Measurements from ENCODE around the gene LRP1B. TPM values are rescaled to one million over a fixed set of nuclear protein-coding genes. Genes with fewer than 3 reads are reported as not detected.

The LRP1B gene
- total and polyA plus RNA-seq, 2 of the 8 experiments (the other 6 are each of a cell fraction or from before 2014, with no cell fraction given), result 0.03 TPM; not detected in 1

DNA sequence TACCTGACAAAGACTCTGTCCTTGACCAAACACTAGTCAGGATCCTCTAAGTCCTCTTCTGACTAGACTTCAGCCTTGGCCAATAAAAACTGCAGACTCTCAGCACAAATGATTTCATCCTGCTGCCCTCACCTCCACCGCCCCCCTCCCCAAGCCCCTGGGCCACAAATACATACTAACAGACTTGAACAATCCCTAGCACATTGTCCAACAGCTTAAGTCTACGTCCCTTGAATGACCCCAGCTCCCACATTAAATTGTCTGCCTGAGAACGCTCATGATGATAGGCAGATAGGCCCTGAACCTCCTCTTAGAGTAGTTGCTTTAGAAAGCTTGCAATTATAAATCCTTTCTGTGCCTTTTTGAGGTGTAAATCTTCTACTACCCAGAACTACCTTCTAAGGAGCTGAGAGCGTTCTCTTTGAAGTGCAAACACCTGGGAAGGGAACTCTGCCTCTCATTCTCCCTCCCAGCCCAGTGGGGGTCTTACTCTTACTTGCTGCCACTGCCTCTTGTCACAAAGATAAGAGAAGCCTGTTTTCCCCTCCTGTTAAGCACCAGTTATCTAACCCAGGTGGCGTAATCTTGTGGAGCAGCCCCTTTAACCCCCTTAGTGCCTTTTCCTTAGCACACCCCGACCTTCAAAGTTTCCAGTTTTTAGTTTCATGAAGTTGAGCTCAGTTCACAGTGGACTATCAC is 1225.6 kb downstream of the LRP1B start (continued):
- TF ChIP-seq, protein P1, sequence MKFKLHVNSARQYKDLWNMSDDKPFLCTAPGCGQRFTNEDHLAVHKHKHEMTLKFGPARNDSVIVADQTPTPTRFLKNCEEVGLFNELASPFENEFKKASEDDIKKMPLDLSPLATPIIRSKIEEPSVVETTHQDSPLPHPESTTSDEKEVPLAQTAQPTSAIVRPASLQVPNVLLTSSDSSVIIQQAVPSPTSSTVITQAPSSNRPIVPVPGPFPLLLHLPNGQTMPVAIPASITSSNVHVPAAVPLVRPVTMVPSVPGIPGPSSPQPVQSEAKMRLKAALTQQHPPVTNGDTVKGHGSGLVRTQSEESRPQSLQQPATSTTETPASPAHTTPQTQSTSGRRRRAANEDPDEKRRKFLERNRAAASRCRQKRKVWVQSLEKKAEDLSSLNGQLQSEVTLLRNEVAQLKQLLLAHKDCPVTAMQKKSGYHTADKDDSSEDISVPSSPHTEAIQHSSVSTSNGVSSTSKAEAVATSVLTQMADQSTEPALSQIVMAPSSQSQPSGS (IDR thresholded peaks at IDR 0.05; ENCODE audit: low read length), result no peak
- TF ChIP-seq, protein P2, sequence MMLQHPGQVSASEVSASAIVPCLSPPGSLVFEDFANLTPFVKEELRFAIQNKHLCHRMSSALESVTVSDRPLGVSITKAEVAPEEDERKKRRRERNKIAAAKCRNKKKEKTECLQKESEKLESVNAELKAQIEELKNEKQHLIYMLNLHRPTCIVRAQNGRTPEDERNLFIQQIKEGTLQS (IDR thresholded peaks at IDR 0.05; ENCODE audit: insufficient read depth, low read depth, low read length), result no peak
- TF ChIP-seq SAP30 (IDR thresholded peaks at IDR 0.05; ENCODE audit: insufficient read depth, insufficient replicate concordance, low read length) (no peak), TEAD4 (IDR thresholded peaks at IDR 0.05; ENCODE audit: low read depth, low read length) (0 out of 2 replicates have a peak, but pooled peaks have one; percentile 1), RFX5 (IDR thresholded peaks at IDR 0.05; ENCODE audit: borderline replicate concordance, low read depth, low read length) (no peak), POLR2A (IDR thresholded peaks at IDR 0.05; ENCODE audit: control extremely low read depth in 1 of 2, low read depth in 2 of 2, low read length in 2 of 2) (no peak), RNF2 (IDR thresholded peaks at IDR 0.05; ENCODE audit: borderline replicate concordance, low read depth, low read length, missing control alignments, poor library complexity, severe bottlenecking) (no peak), CREB1 (IDR thresholded peaks at IDR 0.05) (no peak), SP4 (IDR thresholded peaks at IDR 0.05; ENCODE audit: low read length) (no peak), BRCA1 (IDR thresholded peaks at IDR 0.05; ENCODE audit: low read depth, low read length) (no peak), SUZ12 (IDR thresholded peaks at IDR 0.05; ENCODE audit: low read length) (no peak), RBBP5 (IDR thresholded peaks at IDR 0.05; ENCODE audit: borderline replicate concordance, low read depth, low read length) (no peak), EZH2 (IDR thresholded peaks at IDR 0.05; ENCODE audit: low read depth, low read length, severe bottlenecking) (no peak), TCF12 (IDR thresholded peaks at IDR 0.05; ENCODE audit: low read depth, low read length) (peak; percentile 80), KDM5A (IDR thresholded peaks at IDR 0.05; ENCODE audit: low read length) (no peak), FOSL1 (IDR thresholded peaks at IDR 0.05; ENCODE audit: insufficient read depth, low read depth, low read length) (no peak), JUN (IDR thresholded peaks at IDR 0.05; ENCODE audit: low read depth, low read length) (no peak), SRF (IDR thresholded peaks at IDR 0.05; ENCODE audit: low read depth, low read length) (0 out of 2 replicates have a peak, but pooled peaks have one; percentile 16), BACH1 (IDR thresholded peaks at IDR 0.05; ENCODE audit: low read length) (no peak)

Data from H1 (cell line).